PC-9 (cell line): ENCODE results near the gene LCE3B. TPM values are rescaled to one million over a fixed set of nuclear protein-coding genes. Genes with fewer than 3 reads are reported as not detected.
A peak's percentile ranks its signal among the peaks of the same experiment; 100 is the strongest.

Experiments used
- BruUV-seq: library from RNA; stranded (reverse); fragments of 400-500 nt; replicated peaks from 2 replicates; lab custom pipeline; 2021; lab: Mats Ljungman, UMichigan
- CTCF ChIA-PET: fragments of 300-600 bp; sonication (Branson Sonifier 250); formaldehyde crosslinking; loops from one replicate; lab custom pipeline; 2022; ENCODE audit warnings: antibody characterized with exemption; lab: Charles Lee
- POLR2A ChIA-PET: fragments of 300-600 bp; sonication (Branson Sonifier 250); formaldehyde crosslinking; loops from one replicate; lab custom pipeline; 2022; ENCODE audit warnings: antibody characterized with exemption; ENCODE audit not compliant: unreplicated experiment; lab: Charles Lee
- DNase-seq, 2 experiments: peaks; one replicate each; pipeline versions ENCODE4 v3.0.0 to v3.0.0-alpha.2; 2015 to 2022; ENCODE audit warnings: mixed read lengths in 1 of 2
- H2AFZ ChIP-seq: fragments of 200-600 bp; sonication (generic); 2 replicates; pipeline ENCODE4 v1.8.1; 2017; ENCODE audit warnings: antibody characterized with exemption
- H3F3A ChIP-seq: fragments of 200-600 bp; sonication (generic); 2 replicates; pipeline ENCODE4 v1.8.1; 2017; ENCODE audit warnings: antibody characterized with exemption, mild to moderate bottlenecking, low read depth; ENCODE audit not compliant: insufficient read depth
- H3K27ac ChIP-seq: fragments of 200-600 bp; sonication (generic); 2 replicates; pipeline ENCODE4 v1.6.1; 2016; ENCODE audit warnings: mixed run types
- H3K27me3 ChIP-seq: fragments of 200-600 bp; sonication (generic); 2 replicates; pipeline ENCODE4 v1.6.1; 2016; ENCODE audit warnings: low read depth, mixed run types; ENCODE audit not compliant: insufficient read depth
- H3K36me3 ChIP-seq: fragments of 200-600 bp; sonication (generic); 2 replicates; pipeline ENCODE4 v1.6.1; 2016; ENCODE audit warnings: low read depth, mixed run types
- H3K4me1 ChIP-seq: fragments of 200-600 bp; sonication (generic); replicated peaks from 2 replicates; pipeline ENCODE4 v1.6.1; 2016; ENCODE audit warnings: mixed run types; ENCODE audit not compliant: insufficient read depth
- H3K4me2 ChIP-seq: fragments of 200-600 bp; sonication (generic); 2 replicates; pipeline ENCODE4 v1.6.1; 2017; ENCODE audit warnings: mixed run types
- H3K4me3 ChIP-seq: fragments of 200-600 bp; sonication (generic); 2 replicates; pipeline ENCODE4 v1.6.1; 2016; ENCODE audit warnings: mixed run types
- H3K79me2 ChIP-seq: fragments of 200-600 bp; sonication (generic); 2 replicates; pipeline ENCODE4 v1.6.1; 2017; ENCODE audit warnings: low read depth, mixed run types
- H3K9me2 ChIP-seq: fragments of 200-600 bp; sonication (generic); 2 replicates; pipeline ENCODE4 v1.8.1; 2017; ENCODE audit warnings: mild to moderate bottlenecking; ENCODE audit not compliant: insufficient read depth
- H3K9me3 ChIP-seq: fragments of 200-600 bp; sonication (generic); 2 replicates; pipeline ENCODE4 v1.8.1; 2016; ENCODE audit warnings: low read depth; ENCODE audit not compliant: insufficient read depth
- H4K20me1 ChIP-seq: fragments of 200-600 bp; sonication (generic); 2 replicates; pipeline ENCODE4 v1.8.1; 2017; ENCODE audit not compliant: insufficient read depth
- EZH2 ChIP-seq: fragments of 200-600 bp; sonication (generic); IDR thresholded peaks from 2 replicates; pipeline ENCODE4 v1.8.0; 2017; ENCODE audit warnings: antibody characterized with exemption, low read depth
- intact Hi-C: fragments of 100-400 bp; cut with micrococcal nuclease; formaldehyde crosslinking; loops from one replicate; pipeline ENCODE4 v1.10.0; 2022; ENCODE audit not compliant: unreplicated experiment
- total RNA-seq: library from RNA; stranded (reverse); gene quantifications from 2 replicates; pipeline ENCODE4 v1.2.3, GENCODE V29; 2021
- TF ChIP-seq, protein P1 (sequence below): fragments of 200-600 bp; sonication (generic); conservative IDR thresholded peaks from 2 replicates; pipeline ENCODE4 v1.6.1; 2017; ENCODE audit warnings: mixed run types, antibody characterized with exemption, mild to moderate bottlenecking, moderate library complexity

Gene LCE3B
- total RNA-seq, 1 experiment from 2014 or later: not detected

DNA sequence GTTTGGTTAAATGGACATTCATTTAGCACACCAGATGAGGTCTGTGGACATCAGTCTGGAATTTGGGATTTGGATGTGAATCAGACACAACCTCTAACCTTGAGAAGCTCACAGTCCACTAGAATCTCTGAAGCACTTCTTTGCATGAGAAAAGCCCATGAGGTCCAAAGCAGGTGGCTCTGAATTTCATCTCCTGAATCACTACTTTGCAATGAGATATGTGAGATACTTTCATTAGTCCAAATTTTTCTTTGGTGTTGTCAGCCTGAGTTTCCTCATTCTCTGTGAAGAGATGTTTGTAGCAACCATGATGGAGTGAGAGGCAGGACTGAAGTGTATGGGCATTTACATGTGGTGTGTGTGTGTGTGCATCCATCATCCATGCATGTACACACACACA, 33.0 kb downstream of the LCE3B start:
- Histone ChIP-seq H3K36me3 (no peaks in the 10 kb centered on the region), H4K20me1 (no peaks in the 10 kb centered on the region; the same call in 1 of the 2 replicates), H3K27me3 (peaks cover 9% of the 10 kb centered on the region), H3K4me1 (no peaks in the 10 kb centered on the region), H3F3A (no peaks in the 10 kb centered on the region), H3K9me3 (no peaks in the 10 kb centered on the region), H3K4me2 (no peak overlapping the region), H3K27ac (no peak overlapping the region), H3K79me2 (no peaks in the 10 kb centered on the region), H3K9me2 (no peaks in the 10 kb centered on the region), H3K4me3 (no peak overlapping the region), H2AFZ (no peak overlapping the region)
- DNase-seq: no peak
- TF ChIP-seq, protein P1, sequence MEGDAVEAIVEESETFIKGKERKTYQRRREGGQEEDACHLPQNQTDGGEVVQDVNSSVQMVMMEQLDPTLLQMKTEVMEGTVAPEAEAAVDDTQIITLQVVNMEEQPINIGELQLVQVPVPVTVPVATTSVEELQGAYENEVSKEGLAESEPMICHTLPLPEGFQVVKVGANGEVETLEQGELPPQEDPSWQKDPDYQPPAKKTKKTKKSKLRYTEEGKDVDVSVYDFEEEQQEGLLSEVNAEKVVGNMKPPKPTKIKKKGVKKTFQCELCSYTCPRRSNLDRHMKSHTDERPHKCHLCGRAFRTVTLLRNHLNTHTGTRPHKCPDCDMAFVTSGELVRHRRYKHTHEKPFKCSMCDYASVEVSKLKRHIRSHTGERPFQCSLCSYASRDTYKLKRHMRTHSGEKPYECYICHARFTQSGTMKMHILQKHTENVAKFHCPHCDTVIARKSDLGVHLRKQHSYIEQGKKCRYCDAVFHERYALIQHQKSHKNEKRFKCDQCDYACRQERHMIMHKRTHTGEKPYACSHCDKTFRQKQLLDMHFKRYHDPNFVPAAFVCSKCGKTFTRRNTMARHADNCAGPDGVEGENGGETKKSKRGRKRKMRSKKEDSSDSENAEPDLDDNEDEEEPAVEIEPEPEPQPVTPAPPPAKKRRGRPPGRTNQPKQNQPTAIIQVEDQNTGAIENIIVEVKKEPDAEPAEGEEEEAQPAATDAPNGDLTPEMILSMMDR: no peak
- no peak for TF ChIP-seq EZH2
- CTCF ChIA-PET: no interaction called here
- POLR2A ChIA-PET: no interaction called here
- BruUV-seq: no TSS peak
- intact Hi-C loops: no loop called here

DNA sequence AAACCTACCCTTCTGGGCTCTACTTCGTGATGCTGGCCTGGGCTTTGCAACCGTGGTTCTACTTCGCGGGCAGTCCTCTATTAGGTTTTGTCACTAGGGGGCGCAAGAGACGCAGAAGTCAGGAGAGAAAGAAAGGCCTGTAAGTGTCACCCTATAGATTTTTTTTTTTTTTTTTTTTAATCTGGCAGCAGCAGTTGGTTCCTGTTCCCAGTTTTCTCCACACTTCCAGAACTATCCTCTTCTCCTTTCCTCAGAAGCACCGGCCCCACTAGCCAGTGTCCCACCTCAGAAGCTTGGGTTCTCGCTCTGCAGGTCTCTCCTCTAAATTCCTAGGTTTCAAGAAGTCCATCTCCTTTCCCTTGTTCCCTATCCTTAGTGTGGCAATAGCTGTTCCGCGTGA, 40.5 kb downstream of the LCE3B start:
- H3K9me2 ChIP-seq: no peaks in the 10 kb centered on the region
- no peaks in the 10 kb centered on the region for H3K36me3 ChIP-seq
- BruUV-seq: no TSS peak
- no peak overlapping the region for H3K4me3 ChIP-seq
- no peak overlapping the region for H3K4me2 ChIP-seq
- H3K27ac ChIP-seq: no peak overlapping the region
- CTCF ChIA-PET: no interaction called here
- no peak overlapping the region for H2AFZ ChIP-seq
- DNase-seq: peak; percentile 36 to 56
- no peaks in the 10 kb centered on the region for H3K79me2 ChIP-seq
- POLR2A ChIA-PET: no interaction called here
- H4K20me1 ChIP-seq: no peaks in the 10 kb centered on the region; the same call in 1 of the 2 replicates
- intact Hi-C loops: no loop called here
- peaks cover 15% of the 10 kb centered on the region for H3K27me3 ChIP-seq
- no peaks in the 10 kb centered on the region; the same call in 1 of the 2 replicates for H3K9me3 ChIP-seq
- TF ChIP-seq, protein P1: peak; percentile 85
- TF ChIP-seq EZH2: no peak
- H3K4me1 ChIP-seq: no peaks in the 10 kb centered on the region
- H3F3A ChIP-seq: no peaks in the 10 kb centered on the region

DNA sequence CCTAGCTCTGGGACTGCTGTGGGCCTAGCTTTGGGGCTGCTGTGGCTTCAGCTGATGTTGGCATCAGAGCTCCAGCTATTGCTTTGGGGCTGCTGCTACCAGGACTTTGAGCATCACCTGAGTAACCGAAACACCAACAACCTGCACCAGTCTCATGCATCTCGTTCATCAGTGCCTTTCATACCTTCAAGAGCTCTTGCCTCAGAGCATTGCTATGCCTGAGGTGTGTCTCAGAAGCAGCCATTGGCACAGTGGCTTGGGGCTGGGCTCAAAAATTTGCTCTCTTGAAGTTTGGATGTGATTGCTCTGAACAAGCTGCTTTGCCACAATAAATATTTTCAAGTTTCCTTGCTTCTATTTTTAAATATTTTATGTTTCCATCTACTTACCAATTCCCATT, 42.8 kb downstream of the LCE3B start:
- H3K4me2 ChIP-seq: no peak overlapping the region
- H3F3A ChIP-seq: no peaks in the 10 kb centered on the region
- H4K20me1 ChIP-seq: no peaks in the 10 kb centered on the region; the same call in 1 of the 2 replicates
- no peak overlapping the region for H3K27ac ChIP-seq
- H3K79me2 ChIP-seq: no peaks in the 10 kb centered on the region
- no peaks in the 10 kb centered on the region; the same call in 1 of the 2 replicates for H3K9me3 ChIP-seq
- no peak overlapping the region for H3K4me3 ChIP-seq
- DNase-seq: no peak
- H3K27me3 ChIP-seq: peaks cover 22% of the 10 kb centered on the region
- ChIA-PET CTCF (no interaction called here), POLR2A (no interaction called here)
- H3K4me1 ChIP-seq: no peaks in the 10 kb centered on the region
- no peak overlapping the region for H2AFZ ChIP-seq
- intact Hi-C loops: no loop called here
- TF ChIP-seq, protein P1: no peak
- no peak for TF ChIP-seq EZH2
- no peaks in the 10 kb centered on the region for H3K9me2 ChIP-seq
- BruUV-seq: no TSS peak
- no peaks in the 10 kb centered on the region for H3K36me3 ChIP-seq
